HK-2 (cell line): ENCODE measurements around the gene SHB.

ENCODE experiments used
- DNase-seq: peaks from one replicate; pipeline ENCODE4 v3.0.0-alpha.2; 2018; ENCODE audit not compliant: unreplicated experiment

The SHB gene

DNA sequence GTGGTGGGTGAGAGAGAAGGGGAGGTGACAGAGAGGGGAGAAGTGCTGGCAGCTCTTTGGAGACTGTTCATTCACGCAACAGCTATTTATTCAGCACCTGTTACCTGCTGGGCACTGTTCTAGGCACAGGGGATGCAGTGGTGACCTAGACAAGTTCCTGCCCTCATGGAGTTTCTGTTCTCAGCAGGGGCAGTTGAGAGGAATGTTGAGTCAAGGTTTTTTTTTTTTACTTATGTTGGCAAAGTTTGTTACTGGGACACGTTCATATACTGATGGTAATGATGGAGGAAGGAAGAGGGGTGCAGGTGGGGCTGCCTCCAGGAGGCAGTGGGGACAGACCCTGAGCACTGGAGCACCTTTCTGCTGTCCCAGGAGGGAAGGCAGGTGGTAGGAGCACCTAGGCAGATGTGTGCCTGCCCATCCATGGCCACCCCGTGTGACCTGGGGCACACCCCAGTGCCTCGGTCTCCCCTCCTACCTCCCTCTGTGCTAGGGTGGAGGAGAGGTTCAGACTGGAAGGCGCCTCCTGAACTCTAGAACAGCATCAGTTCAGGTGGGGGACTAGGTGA is 115.7 kb downstream of the SHB start:
- DNase-seq, result no peak

DNA sequence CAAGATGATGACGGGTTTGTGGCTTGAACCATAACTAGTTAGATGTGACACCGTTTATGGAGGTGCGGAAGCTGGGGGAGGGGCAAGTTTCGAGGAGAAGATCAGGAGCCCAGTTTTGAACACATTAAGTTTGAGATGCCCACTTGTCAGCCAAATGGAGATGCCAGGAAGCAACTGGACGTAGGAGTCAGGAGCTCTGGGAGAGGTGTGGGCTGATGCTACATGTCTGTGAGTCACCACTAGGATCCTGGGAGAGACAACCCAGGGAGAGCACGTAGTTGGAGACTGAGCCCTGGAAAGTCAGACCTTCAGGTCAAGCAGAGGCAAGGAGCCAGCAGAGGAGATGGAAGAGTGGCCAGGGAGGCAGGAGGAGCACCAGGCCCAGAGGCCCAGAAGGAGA is 116.3 kb downstream of the SHB start:
- DNase-seq, result peak; percentile 36

DNA sequence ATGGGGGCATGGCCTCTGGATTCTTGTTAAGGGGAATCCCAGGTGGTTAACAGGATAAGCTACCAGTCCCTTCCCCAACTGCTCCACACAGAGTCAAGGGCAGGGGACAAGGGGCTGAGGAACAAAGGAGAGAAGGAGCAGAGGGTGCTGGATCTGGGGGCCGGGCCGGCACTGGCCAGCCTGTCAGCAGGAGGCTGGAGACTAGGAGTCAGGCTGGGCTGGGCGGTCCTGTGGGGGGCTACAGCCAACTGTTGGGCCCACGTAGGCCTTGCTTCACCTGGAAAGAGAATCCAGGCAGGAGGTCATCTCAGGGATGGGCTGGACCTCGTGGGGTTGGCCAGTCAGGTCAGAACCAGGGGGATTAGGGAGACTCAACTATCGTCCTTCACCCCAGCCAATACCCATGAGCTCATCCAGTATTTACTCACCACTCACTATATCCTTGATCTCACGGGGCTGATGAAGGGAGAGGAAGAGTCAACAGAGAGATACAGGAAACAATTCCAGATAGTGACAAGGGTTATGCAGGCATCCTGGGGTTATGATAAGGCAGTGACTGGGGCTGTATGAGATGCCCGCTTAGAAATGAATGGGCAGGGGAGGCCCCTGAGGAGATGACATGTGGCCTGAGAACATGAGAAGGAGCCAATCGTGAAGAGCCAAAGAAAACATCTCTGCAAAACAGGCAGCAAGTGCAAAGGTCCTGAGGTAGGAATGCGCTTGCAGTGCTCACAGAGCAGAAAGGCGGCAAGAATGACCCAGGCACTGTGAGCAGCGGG is 117.2 kb downstream of the SHB start:
- DNase-seq, result no peak

DNA sequence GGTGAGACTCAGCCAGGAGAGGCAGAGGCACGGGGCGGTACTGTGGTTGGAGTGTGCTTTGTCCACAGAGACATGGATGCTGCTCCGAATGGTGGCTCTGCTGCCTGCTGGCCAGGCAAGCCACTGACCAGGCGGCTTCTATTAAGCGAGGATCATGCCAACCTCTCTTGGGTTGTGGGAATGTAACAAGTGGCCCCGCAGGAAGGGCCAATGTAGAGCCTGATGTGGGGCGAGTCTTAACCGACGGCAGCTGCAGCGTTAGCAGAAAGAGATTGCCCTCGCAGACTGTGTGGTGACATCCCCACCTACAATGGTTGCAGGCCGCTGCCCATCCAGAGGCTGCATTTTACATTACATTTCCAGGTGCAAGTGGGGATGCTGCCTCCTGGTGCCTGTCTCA is 118.5 kb downstream of the SHB start:
- no peak for DNase-seq

DNA sequence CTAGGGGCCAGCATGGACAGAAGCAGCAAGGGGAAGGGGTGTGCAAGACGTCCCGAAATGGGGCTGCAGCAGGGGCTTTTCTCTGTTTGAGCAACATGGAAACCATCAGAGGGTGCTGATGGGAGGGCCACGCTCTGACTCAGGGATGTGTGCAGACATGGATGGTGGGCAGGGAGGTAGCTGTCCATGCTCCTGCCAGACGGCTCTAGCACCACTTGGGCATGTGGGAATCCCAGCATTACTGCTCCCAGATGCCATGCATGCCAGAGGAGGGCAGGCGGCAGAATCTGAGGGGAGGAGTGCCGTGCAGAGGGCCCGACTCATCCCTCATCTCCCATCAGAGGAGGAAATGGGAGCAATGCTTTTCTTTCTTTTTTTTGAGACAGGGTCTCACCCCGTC is 119.5 kb downstream of the SHB start:
- peak; percentile 47 for DNase-seq

DNA sequence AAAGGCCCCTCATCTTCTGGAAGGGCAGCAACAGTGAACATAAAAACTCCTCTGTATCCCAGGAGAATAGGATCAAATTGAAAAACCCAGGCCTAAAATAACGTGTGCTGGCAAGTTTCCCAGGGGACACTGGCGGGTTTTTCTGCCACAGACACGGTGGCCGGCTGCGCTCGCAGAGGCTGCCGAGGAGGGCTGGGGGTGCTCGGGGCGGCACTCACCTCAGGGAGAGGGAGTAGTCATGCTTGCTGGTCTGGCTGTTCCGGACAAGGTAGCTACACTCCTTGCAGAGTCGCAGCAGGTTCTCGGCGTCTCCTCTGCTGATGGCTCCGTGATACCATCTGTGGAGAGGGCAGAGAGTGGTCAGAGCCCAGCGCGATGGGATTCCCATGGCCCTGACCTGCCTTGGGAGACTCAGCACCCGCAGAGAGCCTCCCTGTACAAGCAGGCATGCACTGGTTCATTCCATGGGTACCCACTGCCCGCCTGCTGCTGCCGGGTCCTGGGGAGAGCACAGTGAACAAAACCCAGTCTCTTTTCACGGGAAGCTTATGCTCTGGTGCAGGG is 120.5 kb downstream of the SHB start:
- no peak for DNase-seq

DNA sequence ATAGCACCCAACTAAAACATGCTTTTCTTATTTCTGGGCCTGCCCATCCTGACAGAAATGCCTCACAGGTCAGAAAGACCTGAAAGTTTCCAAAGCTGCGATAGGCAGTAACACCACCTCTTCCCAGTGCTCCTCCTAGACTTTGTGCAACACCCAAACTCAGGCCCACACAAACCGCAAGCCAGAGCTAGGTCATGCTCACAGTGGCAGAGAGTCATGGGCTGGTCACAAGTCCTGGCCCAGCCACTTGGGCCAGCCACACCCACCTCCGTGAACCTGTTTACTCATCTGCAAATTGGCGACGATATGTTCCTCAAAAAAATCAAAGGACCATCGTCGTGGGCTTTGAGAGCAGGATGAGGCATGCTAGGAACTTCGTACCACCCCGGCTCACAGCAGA is 121.0 kb downstream of the SHB start:
- no peak for DNase-seq

DNA sequence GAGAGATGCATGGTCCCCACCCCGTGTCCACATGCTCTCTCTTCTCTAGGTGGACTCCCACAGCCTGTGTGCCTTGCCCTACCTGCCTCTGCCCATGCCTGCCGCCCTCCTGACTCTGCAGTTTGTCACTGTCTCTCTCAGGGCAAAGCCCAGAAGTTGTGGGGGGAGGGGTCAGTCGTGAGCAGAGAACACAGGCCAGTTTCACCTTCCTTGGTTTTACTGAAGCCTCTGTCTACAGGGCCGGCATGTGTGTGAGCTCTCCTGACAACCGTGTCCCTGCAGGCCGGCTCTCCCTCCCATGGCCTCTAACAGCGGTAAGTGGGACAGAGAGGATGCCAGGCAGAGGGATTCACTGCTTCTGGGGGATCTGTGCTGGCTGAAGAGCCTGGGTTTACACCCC is 121.6 kb downstream of the SHB start:
- DNase-seq, result no peak

DNA sequence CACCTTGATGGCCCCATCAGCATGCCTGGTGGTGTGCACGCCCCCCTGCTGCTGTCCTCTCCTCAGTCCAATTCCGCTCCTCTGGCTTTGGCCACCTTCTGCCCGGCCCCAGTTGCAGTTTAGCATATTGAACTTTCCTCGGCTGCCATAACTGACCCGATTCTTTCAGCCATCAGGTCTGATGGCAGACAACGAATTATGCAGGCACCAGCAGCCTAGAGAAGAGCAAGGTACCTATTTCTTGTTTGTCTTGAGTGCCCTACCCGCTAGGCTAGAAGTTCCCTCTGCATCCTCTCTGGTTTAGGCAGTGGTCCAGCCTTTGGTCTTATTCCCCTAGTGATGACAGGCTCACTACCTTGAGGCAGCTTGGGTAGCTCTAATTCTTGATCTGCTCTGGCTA is 122.1 kb downstream of the SHB start:
- no peak for DNase-seq

DNA sequence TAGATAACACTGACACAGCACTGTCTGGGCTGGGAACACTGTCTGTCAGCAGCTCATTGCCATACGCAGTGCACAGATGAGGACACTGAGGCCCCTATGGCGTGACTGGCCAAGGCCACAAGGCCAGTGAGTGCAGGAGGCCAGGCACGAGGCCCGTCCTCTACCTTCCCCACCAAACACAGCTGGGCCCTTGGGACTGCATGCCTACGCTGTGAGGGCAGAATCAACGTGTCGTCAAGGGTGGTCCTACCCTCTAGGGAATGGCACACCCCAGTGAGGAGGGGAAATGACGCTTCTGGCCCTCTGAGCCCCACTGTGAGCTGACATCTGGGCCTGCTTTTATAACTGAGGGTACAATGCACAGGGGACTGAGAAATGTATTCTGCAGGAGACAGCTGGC is 123.0 kb downstream of the SHB start:
- DNase-seq, result no peak

DNA sequence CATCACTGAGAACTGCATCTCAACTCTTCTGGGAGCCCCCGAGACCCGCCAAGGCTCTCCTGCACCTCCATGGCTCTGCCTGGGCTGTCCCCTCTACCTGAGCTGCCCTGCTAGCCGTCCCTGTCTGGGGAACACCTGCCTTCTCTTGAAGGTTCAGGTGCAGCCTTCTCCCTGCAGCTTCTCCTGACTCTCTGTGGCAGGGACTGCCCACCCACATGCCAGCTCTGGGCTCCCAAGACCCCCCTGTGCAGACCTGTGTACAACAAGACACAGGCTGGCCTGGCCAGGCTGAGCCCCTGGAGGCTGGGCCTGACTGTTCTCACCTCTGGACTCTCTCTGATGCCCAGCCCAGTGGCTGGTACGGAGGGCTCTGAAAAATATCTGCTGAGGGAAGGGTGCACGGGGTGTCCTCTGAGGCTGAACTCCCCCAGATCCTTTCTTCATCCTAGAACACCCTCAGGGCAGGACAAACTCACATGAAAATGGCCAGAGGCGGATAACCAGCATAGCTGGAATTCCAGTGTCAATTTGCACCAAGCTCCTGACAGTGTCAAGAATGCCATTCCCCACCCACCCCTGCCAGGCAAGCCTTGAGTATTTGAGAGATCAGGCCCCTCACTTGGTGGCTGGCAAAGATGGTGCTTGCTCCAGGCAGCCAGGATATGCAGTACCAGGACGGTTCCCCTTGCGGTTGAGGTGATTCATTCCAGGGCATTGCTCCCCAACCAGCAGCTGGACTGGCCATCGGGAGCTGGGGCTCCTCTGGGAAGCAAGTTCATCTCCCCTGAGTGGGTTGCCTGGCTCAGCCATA is 124.2 kb downstream of the SHB start:
- no peak for DNase-seq

DNA sequence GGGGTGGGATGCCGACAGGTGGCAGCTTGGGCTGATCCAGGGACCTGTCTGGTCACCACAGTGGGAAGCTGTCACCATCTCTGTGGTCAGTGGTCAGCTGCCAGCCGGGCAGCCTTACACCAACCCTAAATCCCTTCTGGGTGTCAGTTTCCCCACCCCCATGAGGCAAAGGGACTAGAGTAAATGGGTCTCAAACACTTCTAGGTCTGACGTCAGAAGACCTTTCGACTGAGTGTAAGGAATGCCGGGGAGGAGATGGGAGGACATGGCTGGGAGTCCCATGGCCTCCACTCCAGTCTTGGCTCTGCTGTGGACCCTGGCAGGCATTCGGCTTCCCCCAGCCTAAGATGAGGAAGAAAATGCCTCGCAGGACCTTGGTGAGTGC is 124.8 kb downstream of the SHB start:
- DNase-seq, result no peak

DNA sequence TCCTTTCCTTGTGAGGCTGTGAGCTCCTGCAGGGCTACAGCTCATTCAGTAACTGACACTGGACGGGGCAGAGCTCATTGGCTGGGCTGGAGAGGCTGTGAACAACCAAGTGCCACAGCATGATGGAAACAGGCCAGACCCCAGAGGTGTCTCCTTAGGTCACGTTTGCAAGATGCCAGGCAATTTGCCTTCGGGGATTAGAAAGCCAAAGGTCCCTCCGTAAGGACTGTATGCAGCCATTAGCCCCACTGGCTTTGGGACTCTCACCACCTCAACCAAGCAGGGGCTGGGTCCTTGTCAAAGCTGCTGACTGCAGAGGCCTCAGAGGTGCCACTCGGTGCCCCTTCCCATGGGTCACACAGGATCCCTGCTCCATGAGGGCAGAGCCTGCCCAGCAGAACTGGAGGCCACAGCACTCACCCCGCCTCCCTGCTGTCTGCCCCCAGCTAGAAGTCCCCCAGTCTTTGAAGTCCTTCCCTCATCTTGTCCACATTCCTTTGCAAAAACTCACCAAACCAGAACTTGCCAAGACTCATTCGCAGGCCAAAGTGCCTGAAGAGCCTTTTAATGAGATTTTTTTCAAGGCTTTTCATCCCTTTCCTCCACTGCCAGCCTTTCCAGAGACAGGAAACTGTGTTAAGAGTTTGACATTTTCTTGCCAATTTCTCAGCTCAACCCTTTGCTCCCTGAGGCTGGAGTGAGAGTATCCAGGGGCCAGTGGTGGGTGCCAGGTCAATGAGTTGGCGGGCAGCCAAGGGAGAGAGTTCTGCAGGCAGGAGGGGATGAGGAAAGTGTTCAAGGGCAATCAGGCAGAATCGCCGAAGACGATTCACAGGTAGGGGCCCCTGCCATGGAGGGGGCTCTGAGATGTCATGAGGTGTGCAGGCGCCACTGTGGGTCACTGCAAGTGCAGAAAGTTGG is 125.4 kb downstream of the SHB start:
- DNase-seq, result peak; percentile 60

DNA sequence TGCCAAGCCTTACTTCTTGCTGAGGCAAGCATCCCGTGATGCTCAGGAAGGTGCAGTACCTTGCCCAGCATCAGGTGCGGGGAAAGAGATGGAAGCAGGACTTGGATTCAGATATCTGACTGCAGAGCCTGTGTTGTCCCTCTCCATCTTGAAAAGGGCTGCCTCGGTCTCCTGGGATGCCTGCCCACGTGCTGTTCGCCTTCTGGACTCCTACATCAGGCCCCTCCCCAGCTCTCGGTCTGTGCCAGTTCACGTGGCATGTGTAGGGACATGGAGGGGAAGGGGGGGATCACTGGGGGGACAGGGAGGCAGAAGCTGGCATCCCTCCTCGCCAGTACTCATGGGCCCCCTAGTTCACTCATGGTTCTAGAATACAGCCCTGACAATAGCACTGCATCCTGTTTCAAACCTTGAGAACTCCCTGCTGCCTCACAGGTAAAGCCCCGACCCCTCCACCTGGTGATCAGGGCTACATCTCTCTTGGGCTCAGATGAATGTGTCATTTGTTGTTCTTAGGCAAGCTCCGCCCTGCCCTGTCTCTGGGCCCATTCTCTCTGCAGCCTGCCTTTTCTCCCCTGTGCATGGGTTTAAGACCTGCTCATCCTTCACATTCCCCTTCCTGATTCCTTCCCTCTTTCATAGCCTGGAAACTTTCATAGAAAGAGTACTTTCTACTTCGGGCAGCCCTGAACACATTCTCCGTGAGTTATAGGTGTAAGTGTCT is 126.2 kb downstream of the SHB start:
- no peak for DNase-seq

DNA sequence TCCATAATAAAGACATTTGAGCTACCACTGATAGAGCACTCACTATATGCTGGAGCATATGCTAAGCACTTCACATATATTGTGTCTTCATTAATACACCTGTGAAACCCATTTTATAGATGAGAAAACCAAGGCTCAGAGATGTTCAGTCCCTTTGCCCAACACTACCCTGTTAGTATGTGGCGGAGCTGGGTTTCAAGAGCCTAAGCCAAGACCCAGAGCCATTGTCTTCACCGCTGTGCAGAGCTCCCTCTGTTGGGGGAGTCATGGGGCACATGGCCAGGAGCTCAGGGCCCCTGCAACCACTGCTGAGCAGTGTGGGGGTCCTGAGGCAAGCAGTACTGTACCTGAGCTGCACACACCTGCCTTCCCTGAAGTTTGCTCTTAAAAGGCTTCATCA is 127.8 kb downstream of the SHB start:
- DNase-seq, result no peak

DNA sequence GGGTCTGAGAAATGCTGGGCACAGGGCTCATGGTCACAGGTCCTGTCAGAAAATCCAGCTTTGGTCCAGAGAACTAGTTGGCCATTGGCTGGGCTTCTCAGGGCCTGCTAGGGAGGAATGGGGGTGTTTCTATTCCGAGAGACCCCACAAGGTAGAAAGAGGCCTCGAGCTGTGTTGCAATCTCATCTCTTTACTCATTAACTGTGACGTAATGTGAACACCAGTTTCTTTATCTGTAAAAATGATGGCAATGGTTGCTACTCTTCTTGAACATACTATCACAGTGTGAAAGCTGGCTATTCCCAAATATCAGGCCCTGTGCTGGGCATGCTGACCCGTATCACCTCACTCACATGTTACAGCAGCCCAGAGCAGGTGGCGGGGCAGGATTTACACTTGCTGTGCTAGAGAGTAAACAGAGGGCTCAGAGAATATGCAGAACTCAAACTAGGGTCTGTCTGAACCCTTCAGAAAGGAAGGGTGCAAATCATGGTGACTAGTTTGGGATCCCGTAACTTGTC is 129.4 kb downstream of the SHB start:
- DNase-seq, result no peak

DNA sequence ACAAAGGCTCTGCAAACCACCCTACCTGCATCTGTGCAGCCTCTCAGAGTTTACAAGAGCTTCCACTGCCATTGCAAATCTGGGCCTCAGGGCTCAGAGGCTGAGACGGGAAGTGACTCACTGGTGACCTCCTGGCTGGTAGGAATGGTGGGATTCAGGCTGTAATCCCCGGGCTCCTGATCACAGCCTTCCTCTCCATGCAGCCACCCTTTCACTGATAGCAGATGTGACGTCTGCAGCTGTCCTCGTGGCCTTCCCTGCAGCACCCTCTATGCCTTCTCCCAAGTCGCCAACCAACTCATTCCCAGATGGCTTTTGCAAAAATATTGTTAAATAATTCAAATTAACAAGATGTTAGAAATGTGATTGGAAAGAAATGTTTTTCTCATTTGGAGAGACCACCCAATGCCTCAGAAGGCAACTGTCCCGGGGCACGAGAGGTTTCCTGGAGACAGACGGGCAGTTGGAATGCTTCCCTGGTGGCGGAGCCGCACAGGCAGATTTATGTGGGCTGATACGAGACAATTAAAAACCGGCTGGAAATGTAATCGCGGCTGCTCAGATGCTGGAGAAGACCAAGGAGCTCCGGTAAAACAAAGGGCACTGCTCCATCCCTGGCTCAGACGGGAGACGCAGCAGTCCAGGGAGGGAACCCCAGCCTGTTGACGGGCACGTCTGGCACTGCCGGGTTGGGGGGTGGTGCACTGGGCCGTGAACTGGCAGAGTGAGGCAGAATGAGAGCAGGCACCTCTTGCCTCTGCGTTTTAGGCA is 130.7 kb downstream of the SHB start:
- DNase-seq, result no peak

DNA sequence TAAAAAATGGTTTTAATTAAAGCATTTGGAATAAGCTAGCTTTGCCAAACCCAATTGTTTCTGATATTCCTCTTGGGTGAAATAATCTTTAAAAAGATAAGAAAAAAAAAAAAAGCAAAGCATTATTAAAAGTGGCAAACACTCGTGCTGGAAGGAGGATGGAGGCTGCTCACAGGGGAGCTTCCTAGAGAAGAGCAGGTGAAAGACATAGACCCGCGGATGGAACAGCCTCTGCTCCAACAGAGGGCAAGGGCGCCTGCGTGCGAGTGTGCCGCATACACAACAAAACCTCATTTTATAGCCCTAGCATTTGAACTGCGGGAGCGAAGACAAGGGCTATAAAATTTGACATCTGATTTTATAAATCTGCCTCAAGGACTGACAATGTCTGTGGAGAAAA is 131.7 kb downstream of the SHB start:
- DNase-seq, result no peak

DNA sequence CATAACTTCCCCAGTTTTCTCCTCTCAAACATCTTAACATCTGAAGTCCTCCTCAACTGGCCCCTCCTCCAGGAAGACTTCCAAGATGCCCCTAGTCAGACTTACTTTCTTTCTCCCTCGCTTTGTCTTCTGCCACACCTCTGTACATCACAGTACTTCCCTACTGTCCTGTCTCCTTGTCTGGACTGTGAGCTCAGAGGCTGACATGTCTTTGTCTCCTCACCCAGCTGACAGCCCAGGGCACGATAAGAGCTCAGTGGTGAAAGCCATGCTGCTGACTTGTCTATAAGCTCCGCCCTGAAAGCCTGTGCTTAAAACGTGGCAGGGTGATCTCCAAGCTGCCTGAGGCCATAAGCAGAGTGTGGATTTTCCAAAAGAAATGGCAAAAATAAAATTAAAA is 132.1 kb downstream of the SHB start:
- DNase-seq, result no peak

DNA sequence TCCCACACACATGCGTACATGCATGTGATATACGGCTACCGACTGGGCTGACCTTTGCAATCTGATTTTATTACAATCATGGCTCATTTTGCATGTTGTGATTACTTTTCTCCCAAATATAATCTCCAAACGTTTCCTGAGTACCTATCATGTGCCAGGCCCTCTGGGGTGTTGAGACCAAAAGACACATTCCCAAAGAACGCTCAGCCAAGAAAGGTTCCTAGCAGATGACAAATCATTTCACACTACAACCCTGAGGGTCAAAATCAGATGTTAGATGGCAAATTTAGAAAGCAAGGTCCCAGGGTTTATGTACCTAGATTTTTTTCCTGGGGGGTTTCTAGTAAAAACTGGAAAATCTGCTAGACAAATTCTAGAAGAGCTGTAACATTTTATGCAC is 132.7 kb downstream of the SHB start:
- no peak for DNase-seq
